HCT116 (cell line): Measurements from ENCODE around the gene SETD9. TPM values are rescaled to one million over a fixed set of nuclear protein-coding genes. Genes with fewer than 3 reads are reported as not detected.

Experiments
- ATAC-seq: fragments of 200-7000 bp; cut with Tn5 transposase; 2 replicates; pipeline ENCODE4 v1.9.1; 2020; ENCODE audit warnings: mild to moderate bottlenecking, moderate library complexity
- BruUV-seq: library from RNA; stranded (reverse); fragments of 400-500 nt; replicated peaks from 2 replicates; lab custom pipeline; 2021; lab: Mats Ljungman, UMichigan
- CTCF ChIA-PET: fragments of 300-600 bp; sonication (Branson Sonifier 250); formaldehyde crosslinking; loops from one replicate; lab custom pipeline; 2021; ENCODE audit warnings: antibody characterized with exemption; lab: Charles Lee
- POLR2A ChIA-PET: fragments of 300-600, 350-600 bp; sonication (Branson Sonifier 250); formaldehyde crosslinking; loops from one replicate; lab custom pipeline; 2021; ENCODE audit warnings: antibody characterized with exemption; lab: Charles Lee
- RAD21 ChIA-PET, 2 experiments: fragments of 300-600 bp; sonication (Branson Sonifier 250); formaldehyde crosslinking; loops; one replicate each; lab custom pipeline; 2023; ENCODE audit warnings: low total read pairs in 2 of 2; ENCODE audit not compliant: uncharacterized antibody in 2 of 2, unreplicated experiment in 2 of 2, low non-redundant PET in 1 of 2; lab: Charles Lee
- DNase-seq: peaks from one replicate; pipeline ENCODE4 v3.0.0-alpha.2; 2010; ENCODE audit warnings: low read depth, low spot score
- H2AFZ ChIP-seq: fragments of 200-600 bp; shearing (Covaris generic), sonication (generic); 2 replicates; pipeline ENCODE4 v1.6.1; 2017; ENCODE audit warnings: low read depth, mixed run types, mixed read lengths, antibody characterized with exemption, low read length; ENCODE audit not compliant: poor library complexity, severe bottlenecking
- H3K27ac ChIP-seq: 2 replicates; pipeline ENCODE4 v1.5.1; 2012; ENCODE audit warnings: low read depth, low read length
- H3K27me3 ChIP-seq: fragments of 200-600 bp; sonication (generic); 2 replicates; pipeline ENCODE4 v1.6.1; 2016; ENCODE audit warnings: mixed run types, low read length, mixed read lengths; ENCODE audit not compliant: insufficient read depth
- H3K36me3 ChIP-seq, 2 experiments: fragments of 200-500 bp in 1 of 2; fragments of 200-600 bp in 1 of 2; sonication (Bioruptor generic) in 1 of 2; sonication (generic) in 1 of 2; 2 replicates each; pipeline versions ENCODE4 v1.5.1 to v1.6.1; 2014 to 2016; ENCODE audit warnings: low read length in 2 of 2, inconsistent platforms in 1 of 2, mixed read lengths in 1 of 2, mixed run types in 1 of 2; ENCODE audit not compliant: insufficient read depth in 2 of 2, control insufficient read depth in 1 of 2
- H3K4me1 ChIP-seq, 2 experiments: fragments of 200-600 bp in 1 of 2; sonication (generic) in 1 of 2; 2 replicates each; pipeline versions ENCODE4 v1.5.1 to v1.6.1; 2012 to 2017; ENCODE audit warnings: low read length in 2 of 2, inconsistent platforms in 1 of 2, mild to moderate bottlenecking in 1 of 2, mixed read lengths in 1 of 2, mixed run types in 1 of 2, moderate library complexity in 1 of 2; ENCODE audit not compliant: insufficient read depth in 2 of 2, control insufficient read depth in 1 of 2
- H3K4me2 ChIP-seq: fragments of 200-600 bp; sonication (generic); 2 replicates; pipeline ENCODE4 v1.6.1; 2017; ENCODE audit warnings: mixed run types, low read length, mixed read lengths
- H3K4me3 ChIP-seq, 2 experiments: fragments of 200-600 bp in 1 of 2; sonication (generic) in 1 of 2; replicated peaks in 1 of 2; 2 replicates each; pipeline ENCODE4 v1.5.1; 2011 to 2016; ENCODE audit warnings: low read length in 2 of 2, control low read depth in 1 of 2, low read depth in 1 of 2, mild to moderate bottlenecking in 1 of 2, mixed read lengths in 1 of 2, mixed run types in 1 of 2
- H3K79me2 ChIP-seq: fragments of 200-600 bp; sonication (generic); 2 replicates; pipeline ENCODE4 v1.6.1; 2017; ENCODE audit warnings: mild to moderate bottlenecking, mixed run types, low read length, moderate library complexity, mixed read lengths; ENCODE audit not compliant: insufficient read depth
- H3K9ac ChIP-seq: fragments of 200-600 bp; sonication (generic); 2 replicates; pipeline ENCODE4 v1.6.1; 2016; ENCODE audit warnings: low read length, mixed read lengths
- H3K9me2 ChIP-seq: fragments of 200-600 bp; sonication (generic), shearing (Covaris generic); 2 replicates; pipeline ENCODE4 v1.6.1; 2017; ENCODE audit warnings: mixed run types, mild to moderate bottlenecking, moderate library complexity; ENCODE audit not compliant: insufficient read depth
- H3K9me3 ChIP-seq, 2 experiments: fragments of 200-500 bp in 1 of 2; fragments of 200-600 bp in 1 of 2; sonication (Bioruptor generic) in 1 of 2; sonication (generic) in 1 of 2; 2 replicates each; pipeline ENCODE4 v1.6.1; 2014 to 2017; ENCODE audit warnings: low read length in 2 of 2, mixed read lengths in 2 of 2, inconsistent platforms in 1 of 2, low read depth in 1 of 2, mild to moderate bottlenecking in 1 of 2, mixed run types in 1 of 2, moderate library complexity in 1 of 2; ENCODE audit not compliant: control insufficient read depth in 1 of 2, insufficient read depth in 1 of 2
- H4K20me1 ChIP-seq: fragments of 200-600 bp; sonication (generic), shearing (Covaris generic); 2 replicates; pipeline ENCODE4 v1.6.1; 2017; ENCODE audit warnings: mixed run types, mild to moderate bottlenecking, moderate library complexity; ENCODE audit not compliant: insufficient read depth
- CBX3 ChIP-seq: IDR thresholded peaks from 2 replicates; pipeline ENCODE4 v1.6.1; 2012; ENCODE audit warnings: low read depth
- SIN3A ChIP-seq: IDR thresholded peaks from 2 replicates; pipeline ENCODE4 v1.6.1; 2012; ENCODE audit warnings: low read depth
- SRF ChIP-seq: IDR thresholded peaks from 2 replicates; pipeline ENCODE4 v1.6.1; 2012; ENCODE audit warnings: low read depth
- TCF7L2 ChIP-seq: IDR thresholded peaks from 2 replicates; pipeline ENCODE4 v1.7.0; 2011; ENCODE audit warnings: borderline replicate concordance, inconsistent platforms; ENCODE audit not compliant: insufficient read depth, insufficient read length; ENCODE audit errors: extremely low read depth
- YY1 ChIP-seq: IDR thresholded peaks from 2 replicates; pipeline ENCODE4 v1.6.1; 2011; ENCODE audit warnings: low read length, low read depth, moderate library complexity, mild to moderate bottlenecking; ENCODE audit not compliant: insufficient replicate concordance; ENCODE audit errors: extremely low read depth
- intact Hi-C: fragments of 100-400 bp; cut with micrococcal nuclease; formaldehyde crosslinking; loops from 2 replicates; pipeline ENCODE4 v1.10.0; 2022
- total RNA-seq: library from RNA; stranded (reverse); gene quantifications from one replicate; pipeline ENCODE4 v1.2.1, GENCODE V29; 2021; ENCODE audit not compliant: unreplicated experiment
- TF ChIP-seq, protein P1 (sequence below): IDR thresholded peaks from 2 replicates; pipeline ENCODE4 v1.6.1; 2011; ENCODE audit warnings: mild to moderate bottlenecking, low read length, moderate library complexity; ENCODE audit not compliant: insufficient replicate concordance; ENCODE audit errors: extremely low read depth
- TF ChIP-seq, protein P2 (sequence below), 3 experiments: fragments of 200-600 bp in 1 of 3; sonication (generic) in 1 of 3; IDR thresholded peaks in 2 of 3; conservative IDR thresholded peaks in 1 of 3; 2 replicates each; pipeline ENCODE4 v1.5.1; 2012 to 2017; ENCODE audit warnings: low read depth in 2 of 3, low read length in 2 of 3, antibody characterized with exemption in 1 of 3, borderline replicate concordance in 1 of 3, control low read depth in 1 of 3, mild to moderate bottlenecking in 1 of 3, mixed read lengths in 1 of 3, mixed run types in 1 of 3, moderate library complexity in 1 of 3; ENCODE audit not compliant: insufficient read depth in 1 of 3

Gene SETD9
- total RNA-seq, 1 experiment from 2014 or later, result 10.9 TPM

DNA sequence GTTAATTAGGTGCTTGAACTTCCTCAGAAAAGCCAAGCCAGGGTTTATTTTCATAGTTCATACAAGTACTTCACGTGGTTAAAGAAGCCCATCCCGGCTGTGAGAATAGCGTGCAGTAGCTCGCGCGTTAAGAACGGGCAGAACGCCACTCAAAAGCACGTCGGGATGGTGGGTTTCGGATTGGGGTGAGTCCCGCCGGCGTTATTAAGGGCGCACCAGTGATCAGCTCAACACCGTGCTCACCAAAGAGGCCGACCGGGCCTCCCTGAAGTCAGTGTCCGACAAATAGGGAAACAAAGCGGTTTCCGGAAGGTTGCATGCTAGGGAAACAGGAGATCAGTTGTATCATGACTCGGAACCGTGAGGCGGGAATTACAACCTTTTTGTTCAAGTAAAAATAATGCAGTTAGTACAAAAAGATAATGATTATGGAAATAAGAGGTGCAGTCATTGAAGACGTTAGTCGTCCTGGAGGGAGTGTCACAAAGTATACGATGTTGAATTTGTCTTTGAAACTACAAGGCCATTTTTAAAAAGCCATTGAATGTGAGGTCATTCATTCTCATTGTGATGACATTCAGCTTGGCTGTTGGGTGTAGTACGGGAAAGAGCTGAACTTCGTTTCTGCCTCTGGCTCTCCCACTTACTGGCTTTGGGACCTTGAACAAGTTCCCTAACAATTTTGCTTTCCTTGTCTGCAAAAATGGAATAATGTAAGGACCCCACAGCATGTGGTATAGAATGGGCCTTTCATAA is 992 bp downstream of the SETD9 start:
- Histone ChIP-seq H3K27me3 (no peaks in the 10 kb centered on the region), H3K79me2 (no peaks in the 10 kb centered on the region), H3K36me3 (no peaks in the 10 kb centered on the region)
- TF ChIP-seq CBX3 (no peak), SRF (no peak), YY1 (no peak), SIN3A (no peak), TCF7L2 (peak; percentile 47)
- TF ChIP-seq, protein P1, sequence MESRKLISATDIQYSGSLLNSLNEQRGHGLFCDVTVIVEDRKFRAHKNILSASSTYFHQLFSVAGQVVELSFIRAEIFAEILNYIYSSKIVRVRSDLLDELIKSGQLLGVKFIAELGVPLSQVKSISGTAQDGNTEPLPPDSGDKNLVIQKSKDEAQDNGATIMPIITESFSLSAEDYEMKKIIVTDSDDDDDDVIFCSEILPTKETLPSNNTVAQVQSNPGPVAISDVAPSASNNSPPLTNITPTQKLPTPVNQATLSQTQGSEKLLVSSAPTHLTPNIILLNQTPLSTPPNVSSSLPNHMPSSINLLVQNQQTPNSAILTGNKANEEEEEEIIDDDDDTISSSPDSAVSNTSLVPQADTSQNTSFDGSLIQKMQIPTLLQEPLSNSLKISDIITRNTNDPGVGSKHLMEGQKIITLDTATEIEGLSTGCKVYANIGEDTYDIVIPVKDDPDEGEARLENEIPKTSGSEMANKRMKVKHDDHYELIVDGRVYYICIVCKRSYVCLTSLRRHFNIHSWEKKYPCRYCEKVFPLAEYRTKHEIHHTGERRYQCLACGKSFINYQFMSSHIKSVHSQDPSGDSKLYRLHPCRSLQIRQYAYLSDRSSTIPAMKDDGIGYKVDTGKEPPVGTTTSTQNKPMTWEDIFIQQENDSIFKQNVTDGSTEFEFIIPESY, result no peak
- TF ChIP-seq, protein P2, sequence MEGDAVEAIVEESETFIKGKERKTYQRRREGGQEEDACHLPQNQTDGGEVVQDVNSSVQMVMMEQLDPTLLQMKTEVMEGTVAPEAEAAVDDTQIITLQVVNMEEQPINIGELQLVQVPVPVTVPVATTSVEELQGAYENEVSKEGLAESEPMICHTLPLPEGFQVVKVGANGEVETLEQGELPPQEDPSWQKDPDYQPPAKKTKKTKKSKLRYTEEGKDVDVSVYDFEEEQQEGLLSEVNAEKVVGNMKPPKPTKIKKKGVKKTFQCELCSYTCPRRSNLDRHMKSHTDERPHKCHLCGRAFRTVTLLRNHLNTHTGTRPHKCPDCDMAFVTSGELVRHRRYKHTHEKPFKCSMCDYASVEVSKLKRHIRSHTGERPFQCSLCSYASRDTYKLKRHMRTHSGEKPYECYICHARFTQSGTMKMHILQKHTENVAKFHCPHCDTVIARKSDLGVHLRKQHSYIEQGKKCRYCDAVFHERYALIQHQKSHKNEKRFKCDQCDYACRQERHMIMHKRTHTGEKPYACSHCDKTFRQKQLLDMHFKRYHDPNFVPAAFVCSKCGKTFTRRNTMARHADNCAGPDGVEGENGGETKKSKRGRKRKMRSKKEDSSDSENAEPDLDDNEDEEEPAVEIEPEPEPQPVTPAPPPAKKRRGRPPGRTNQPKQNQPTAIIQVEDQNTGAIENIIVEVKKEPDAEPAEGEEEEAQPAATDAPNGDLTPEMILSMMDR (IDR thresholded peaks at IDR 0.05 in 2 of 3, conservative IDR thresholded peaks at IDR 0.05 in 1 of 3; ENCODE audit: borderline replicate concordance in 1 of 3, insufficient read depth in 1 of 3, low read depth in 2 of 3, low read length in 2 of 3), result no peak
- TF ChIP-seq, all 23 proteins: peak for 1
- peak; percentile 18 for ATAC-seq
- peak overlapping the region; percentile 64 for H3K4me3 ChIP-seq
- peak overlapping the region; percentile 79 for H3K9ac ChIP-seq
- intact Hi-C loops, result no loop called here
- H3K9me3 ChIP-seq, result no peaks in the 10 kb centered on the region
- CTCF ChIA-PET, result interaction anchor here (0.9 to 2.0 kb wide), 4 partner anchors 12 to 974 kb away, joined by 3 to 15 read pairs (median 3); no protein-coding TSS in a partner anchor
- BruUV-seq, result TSS peak; percentile 81
- RAD21 ChIA-PET, result interaction anchor here (0.7 to 2.6 kb wide), 2 partner anchors 227 to 285 kb away, joined by 3 to 14 read pairs; no protein-coding TSS in a partner anchor
- no peaks in the 10 kb centered on the region for H3K9me2 ChIP-seq
- peaks cover 2 to 25% of the 10 kb centered on the region in 2 experiments; a peak in 3 of 4 replicates for H3K4me1 ChIP-seq
- no peaks in the 10 kb centered on the region for H4K20me1 ChIP-seq
- H3K27ac ChIP-seq, result peak overlapping the region; percentile 64
- DNase-seq, result no peak
- POLR2A ChIA-PET, result interaction anchor here (1.0 to 1.2 kb wide), 3 partner anchors 9 to 228 kb away, joined by 3 to 17 read pairs (median 3); no protein-coding TSS in a partner anchor
- H3K4me2 ChIP-seq, result peak overlapping the region; percentile 85
- peak overlapping the region; percentile 14 for H2AFZ ChIP-seq
